ENCODE data around the gene TOX2.
A peak's percentile ranks its signal among the peaks of the same experiment; 100 is the strongest.

TOX2 gene, protein sequence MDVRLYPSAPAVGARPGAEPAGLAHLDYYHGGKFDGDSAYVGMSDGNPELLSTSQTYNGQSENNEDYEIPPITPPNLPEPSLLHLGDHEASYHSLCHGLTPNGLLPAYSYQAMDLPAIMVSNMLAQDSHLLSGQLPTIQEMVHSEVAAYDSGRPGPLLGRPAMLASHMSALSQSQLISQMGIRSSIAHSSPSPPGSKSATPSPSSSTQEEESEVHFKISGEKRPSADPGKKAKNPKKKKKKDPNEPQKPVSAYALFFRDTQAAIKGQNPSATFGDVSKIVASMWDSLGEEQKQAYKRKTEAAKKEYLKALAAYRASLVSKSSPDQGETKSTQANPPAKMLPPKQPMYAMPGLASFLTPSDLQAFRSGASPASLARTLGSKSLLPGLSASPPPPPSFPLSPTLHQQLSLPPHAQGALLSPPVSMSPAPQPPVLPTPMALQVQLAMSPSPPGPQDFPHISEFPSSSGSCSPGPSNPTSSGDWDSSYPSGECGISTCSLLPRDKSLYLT

DNA sequence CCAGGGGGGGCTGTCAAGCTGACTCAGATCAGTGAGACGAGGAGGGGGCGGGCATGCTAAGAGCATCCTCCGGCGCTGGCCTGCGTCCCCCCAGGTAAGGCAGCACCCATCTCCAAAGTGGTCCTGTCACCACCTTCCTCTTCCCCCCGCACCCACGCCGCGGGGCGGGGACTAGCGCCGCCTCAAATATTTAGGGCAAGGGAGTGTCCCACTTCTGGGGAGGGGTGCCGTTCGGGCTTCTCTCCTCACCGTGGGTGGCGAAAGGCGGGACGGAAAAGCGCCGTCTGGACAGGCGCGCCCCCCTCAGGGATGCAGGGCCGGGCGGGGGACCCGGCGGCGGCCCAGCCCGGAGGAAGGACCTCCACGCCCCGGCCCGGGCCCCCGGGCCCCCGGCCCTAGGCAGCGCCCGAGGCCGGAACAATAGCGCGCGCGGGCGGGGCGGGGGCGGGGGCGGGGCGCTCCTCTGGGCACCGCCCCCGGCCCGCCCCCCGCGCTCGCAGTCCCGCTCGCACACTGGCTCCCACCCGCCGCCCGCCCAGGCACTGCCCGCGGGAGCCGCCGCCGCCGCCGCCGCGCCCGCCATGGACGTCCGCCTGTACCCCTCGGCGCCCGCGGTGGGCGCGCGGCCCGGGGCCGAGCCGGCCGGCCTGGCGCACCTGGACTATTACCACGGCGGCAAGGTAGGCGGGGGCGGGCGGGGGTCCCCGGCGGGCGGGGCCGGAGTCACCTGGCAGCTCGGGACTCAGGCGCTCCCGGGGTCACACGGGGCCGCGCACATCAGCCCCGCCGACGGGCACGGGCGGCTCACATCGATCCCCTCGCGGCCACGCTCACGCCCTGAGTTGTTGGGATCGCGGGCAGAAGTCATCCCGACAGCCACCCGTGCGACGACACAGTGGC lies at the start of gene TOX2:
Gene TOX2 (plus strand): TSS at position 542 of the 900 bp plus-strand sequence. CDS start 40 bp downstream, at position 582.
- DNase-seq = peak in 5 of 6 experiments; percentile 28 to 58 (median 46)

DNA sequence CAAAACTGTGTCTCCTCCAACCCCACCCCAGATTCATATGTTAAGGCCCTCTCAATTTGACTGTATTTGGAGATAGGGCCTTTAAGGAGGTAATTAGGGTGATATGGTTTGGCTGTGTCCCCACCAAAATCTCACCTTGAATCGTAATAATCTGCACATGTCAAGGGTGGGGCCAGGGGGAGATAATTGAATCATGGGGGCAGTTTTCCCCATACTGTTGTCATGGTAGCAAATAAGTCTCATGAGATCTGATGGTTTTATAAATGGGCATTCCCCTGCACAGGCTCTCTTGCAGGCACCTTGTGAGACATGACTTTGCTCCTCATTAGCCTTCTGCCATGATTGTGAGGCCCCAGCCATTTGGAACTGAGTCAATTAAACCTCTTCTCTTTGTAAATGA lies 46.6 kb upstream of the TOX2 start:
- no peak for DNase-seq

DNA sequence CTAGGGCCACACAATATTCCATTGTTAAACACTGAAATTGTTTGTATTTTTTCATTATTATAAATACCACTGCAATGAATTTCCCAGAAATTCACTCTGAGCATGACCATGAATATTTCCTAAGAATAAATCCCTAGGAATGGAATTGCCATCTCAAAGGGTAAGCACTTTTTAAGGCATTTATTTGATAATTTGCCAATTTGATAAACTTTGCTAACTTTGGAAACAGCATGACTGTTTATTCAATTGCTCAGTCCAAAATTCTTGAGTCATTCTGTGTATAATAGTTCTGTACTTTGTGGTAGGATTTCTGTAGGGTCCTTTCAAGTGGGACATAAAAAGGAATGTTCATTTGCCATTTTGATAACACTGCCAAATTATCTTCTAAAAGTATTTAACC lies 44.2 kb upstream of the TOX2 start:
- DNase-seq = no peak

DNA sequence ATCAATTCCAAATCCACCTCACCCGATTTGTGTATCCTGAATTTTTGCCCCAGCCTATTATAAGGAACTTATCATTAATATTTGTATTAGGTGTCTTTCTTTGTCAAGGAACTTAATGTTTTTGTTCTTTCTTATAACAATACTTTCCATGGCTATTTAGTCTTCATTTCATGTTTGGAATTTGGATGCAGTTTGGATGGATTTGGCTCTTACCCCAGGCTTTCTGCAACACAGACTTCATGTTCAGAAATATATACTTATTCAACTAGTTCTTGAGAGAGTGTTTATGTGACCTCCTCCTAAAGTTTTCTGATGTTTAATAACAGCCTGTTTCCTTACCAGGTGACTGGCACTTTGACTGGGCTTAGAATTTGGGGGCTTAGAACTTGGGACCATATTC lies 35.9 kb upstream of the TOX2 start:
- DNase-seq = no peak

DNA sequence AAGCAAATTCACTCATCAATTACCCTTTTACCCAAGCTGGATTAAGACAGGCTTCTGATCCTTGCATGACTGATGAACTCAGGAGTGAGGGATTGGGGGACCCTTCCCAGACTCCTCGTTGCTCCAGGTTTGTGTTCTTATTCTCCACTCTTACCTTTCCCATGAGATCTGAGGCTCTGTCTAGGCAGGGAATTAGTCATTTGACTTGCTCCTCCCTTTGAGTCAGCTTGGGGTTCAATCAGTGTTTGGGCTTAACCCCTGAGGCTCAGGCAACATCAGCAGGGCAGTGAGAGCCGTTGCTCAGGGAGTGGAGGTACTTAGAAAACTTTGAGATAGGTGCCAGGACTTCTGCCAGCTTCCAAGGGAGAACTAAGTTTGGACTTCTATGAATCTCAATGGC lies 20.7 kb upstream of the TOX2 start:
- no peak for DNase-seq

DNA sequence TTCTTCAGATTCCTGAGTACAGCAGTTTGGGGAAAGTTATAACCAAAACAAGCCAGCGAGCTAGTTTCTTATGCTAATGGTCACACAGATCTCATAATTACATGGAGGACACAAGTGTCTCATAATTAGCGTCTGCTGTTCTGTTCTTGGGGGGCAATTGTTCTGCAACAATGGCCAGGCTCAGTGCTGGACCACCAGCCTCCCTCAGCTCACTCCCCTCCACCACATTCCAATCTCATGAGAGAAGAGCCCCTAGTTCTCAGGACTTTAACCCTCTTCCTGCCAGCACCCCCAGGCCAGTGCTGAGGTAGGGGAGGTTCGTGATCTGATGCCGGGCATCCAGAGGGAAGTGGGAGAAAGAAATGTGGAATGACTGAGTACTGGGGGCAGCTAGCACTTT lies 20.2 kb upstream of the TOX2 start:
- no peak for DNase-seq

DNA sequence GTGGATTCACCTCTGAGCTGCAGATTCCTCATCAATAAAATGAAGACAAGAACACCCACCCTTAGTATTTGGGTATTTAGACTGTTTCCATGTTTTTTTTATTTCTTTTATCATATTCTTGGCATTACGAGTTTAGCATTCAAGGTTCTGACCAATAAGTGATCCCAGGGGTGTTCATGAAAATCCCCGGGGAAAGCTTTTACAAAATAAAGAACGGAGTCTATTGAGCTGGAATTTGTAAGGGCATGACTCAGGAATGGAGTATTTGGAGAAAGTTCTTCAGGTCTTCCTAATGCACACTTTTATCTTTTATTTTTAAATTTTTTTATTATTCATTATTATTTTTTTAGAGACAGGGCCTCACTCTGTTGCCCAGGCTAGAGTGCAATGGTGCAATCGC lies 19.4 kb upstream of the TOX2 start:
- no peak for DNase-seq

DNA sequence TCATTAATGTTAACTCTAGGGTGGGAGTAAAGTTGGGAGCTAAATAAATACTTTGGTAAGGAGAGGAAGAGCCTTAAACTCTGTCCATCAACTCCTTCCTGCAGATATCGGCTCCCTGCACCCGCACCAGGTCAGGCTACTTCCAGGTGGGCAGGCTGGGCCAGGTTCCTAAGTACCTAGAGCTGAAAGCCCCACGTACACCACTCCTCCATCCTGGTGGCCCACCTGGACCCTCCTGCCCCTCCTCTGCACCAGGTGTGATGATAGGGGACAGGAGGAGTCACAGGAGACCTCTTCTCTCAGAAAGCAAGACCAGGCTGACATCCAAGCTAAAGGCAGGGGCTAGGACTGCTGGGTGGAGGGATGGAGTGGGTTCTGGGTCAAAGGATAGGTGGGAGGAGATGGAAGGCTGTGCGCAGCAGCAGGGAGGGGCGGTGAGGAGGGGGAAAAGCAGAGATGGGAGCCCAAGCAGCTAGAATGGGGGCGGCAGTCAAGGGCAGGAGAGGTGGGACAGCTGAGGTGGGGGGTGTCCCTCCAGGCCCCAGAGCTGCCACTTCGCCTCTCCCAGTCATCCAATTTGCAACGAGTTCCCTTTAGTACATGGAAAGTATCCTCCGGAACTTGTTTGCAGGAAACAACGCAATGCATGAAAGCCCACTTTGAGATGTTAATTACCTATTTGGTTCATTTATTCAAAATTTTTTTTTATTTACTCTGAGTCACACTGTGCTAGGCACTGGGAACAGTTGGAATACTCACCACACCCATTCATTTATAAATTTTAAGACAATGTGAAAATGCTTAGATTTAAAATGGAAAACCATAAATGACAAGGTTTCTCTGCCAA lies 15.2 kb upstream of the TOX2 start:
- DNase-seq = no peak

DNA sequence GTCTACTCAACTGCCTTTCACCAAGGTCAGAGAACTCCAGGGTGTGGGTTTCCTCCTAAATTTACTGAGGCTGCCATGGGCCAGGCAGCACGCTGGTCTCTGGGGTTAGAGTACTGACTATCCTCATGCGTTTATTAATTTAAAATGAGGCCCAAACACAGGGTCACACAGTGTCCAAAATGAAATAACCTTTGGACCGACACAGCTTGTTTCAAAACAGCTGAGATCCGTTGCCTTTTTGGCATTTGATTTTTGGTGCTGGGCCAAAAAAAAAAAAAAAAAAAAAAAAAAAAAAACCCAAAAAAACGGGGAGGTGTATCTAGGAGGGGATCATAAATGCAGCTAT lies 14.6 kb upstream of the TOX2 start:
- DNase-seq = no peak

DNA sequence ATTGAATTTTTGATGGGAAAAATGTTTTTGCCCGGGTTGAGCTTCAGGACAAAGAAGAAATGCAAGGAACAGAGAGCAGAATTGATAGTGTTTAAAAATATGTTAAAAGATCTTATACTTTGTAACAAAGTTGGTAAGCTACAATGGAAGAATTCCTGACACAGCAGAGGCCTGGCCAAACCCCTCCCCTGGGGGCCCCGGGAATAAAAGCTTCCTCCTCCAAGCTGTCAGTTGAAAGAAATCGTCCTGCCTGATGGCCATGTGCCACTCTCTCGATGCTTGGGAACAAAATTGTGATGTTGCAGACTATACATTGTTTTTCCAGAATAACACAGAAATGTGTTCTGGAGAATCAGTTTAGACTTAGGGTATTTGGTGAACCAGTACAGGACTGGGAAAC lies 14.2 kb upstream of the TOX2 start:
- no peak for DNase-seq

DNA sequence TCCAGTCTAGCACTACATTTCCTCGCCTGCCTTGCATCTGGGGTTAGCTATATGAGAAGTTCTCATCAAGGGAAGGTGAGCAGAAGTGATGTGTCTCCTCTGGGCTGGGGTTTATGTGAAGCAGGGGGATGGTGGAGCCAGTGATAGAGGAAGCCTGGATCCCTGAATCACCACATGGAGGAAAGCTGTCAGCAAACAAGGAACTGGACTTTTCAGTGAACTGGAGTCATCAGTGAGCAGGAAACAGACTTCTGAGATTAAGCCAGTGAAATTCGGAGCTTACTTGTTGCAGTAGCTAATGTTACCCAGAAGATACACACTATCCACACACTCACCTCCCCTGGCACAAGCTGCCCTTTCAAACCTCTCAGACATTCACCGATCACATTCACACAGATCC lies 13.4 kb upstream of the TOX2 start:
- DNase-seq = no peak

DNA sequence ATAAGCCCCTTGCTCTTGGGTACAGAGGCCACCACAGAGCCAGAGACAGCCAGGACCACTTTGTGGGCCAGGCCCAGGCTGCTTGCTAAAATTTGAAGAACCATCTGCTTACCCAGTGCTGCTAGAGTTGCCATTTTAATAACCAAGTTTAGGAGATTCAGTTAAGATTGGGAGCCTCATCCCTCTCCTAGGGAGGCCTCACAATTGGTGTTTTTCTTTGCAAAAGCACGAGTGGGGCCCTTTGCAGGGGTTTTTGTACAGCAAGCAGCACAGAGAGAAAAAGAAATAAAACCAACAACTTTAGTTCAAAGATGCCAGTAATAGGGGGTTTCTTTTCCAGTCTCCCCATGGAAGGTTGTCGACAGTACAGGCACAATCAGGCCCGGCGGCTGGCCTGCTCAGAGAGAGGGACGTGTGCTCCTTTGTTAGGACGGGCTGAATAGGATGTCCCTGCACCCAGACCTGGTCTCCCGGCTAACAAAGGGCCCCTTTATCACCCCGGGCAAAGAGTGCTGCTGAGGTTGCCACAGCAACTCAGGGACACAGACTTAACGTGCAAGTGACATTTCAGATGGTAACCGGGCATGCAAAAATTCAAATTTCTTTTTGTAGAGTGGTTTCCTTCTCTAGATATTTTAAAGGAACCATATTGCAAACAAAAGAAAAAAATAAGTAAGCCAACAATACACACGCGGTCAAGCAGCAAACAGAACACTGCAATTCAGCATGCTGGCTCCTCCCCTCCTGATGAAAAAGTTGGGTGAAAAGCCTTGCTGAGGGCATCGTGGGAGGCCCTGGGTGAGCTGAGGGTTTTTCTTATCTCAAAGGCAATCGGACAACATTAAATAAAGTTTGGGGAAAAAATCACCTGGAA lies 10.5 kb upstream of the TOX2 start:
- no peak for DNase-seq

DNA sequence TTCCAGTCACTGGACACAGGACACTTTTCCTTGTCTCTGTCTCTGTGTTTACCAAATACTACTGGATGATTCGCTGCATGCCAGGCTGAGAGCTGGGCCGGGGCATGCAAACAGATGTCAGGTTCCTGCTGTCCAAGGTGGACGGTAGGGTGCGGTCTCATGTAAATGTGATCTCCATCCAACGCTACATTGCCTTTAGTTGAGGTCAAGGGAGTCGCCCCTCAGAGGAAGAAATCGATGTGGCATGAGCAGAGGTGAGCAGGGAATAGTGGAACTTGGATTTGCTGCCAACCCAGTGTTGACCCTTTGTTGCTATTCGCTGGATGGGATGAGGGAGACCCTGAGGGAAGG lies 9.8 kb upstream of the TOX2 start:
- no peak for DNase-seq

DNA sequence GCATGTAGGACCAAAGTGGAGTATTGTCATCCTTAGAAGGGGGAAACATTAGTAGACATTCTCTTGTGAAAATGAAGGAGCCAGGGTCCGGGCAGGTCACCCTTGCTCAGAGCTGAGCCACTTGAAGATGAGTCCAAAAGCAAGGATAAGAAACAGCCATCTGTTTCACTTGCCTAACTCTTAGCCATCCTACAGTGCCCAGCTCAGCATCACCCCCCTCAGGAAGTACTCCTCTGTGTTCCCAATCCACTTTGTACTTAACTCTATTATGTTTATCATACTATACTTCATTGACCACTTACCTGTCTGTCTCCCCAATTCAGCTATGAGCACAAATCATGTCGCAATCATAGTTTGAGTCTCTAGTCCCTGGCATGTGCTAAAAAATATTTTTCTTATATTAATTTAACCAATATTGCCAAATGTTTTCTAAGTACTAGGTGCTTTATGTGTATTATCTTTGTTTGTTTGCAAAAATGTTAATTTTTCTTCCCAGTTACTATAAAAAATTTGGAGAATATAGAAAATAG lies 8.1 kb upstream of the TOX2 start:
- DNase-seq = no peak

DNA sequence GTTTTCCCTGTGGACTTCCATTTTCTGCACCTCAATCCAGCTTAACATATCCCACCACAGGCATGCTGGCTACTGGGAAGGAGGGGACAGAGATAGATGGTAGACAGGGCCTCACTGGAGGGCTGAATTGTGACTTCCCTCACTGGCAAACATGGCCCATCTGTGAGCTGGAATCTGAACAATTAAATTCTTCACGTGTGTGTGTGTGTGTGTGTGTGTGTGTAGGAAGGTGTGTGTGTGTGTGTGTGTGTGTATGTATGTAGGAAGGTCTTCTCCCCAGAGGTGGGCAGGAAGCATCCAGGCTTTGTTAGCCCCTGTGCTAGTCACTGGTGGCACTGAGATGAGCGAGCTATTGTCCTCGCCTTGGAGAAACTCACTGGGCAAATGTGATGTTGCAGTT lies 5.4 kb upstream of the TOX2 start:
- no peak for DNase-seq

DNA sequence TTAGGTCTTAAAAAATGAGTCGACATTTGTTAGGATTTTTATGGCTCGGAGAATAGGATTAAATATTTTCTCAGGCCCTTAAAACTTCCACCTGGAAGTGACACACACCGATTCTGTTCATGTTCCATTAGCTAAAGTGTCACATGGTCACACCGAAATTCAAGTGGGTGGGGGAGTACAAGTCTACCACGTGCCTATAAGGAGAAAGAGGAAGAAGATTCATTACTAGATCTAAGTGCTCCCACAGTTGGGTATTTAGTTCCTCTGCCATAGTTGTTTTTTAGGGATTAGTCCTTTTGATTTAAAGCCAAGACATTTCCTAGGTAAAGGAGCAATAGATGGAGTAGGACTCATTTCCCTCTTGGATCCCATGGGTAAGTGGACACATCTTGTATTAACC lies 4.9 kb upstream of the TOX2 start:
- no peak for DNase-seq

DNA sequence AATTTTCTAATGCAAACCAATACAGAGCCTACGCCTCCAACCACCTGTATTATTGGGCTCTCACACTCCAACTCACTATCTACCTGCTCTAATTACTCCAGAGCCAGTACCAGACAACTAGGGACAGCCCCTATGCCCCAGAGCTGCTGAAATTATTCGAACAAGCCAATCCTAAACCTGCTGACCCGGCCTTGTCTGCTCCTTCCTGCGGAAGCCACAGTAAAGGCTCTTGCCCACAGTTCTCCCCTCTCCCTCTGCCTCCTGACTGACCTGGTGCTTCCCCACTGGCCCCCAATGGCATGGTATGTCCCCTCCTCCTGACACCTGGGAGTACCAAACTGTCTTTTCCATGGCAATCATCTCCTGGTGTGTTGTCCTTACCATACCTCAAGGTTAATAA lies 4.1 kb upstream of the TOX2 start:
- DNase-seq = no peak

DNA sequence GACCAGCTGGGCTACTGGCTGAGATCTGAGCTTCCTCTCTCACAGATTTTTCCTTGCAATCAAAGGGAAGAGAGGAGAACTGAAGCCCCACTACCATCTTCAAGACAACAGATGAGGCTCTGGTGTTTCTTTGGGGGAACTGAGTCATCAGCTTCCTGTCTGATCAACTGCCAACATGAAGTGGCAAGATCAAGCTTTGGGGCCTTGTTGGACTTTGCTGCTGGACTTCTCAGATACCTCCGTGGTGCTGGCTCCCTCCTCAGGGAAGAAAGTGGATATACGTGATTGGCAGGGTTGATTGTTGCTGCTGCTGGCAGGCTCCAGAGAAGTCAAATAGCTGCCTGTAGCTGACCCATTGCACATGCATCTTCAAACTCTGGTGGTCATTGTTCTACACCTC lies 3.6 kb upstream of the TOX2 start:
- DNase-seq = no peak

DNA sequence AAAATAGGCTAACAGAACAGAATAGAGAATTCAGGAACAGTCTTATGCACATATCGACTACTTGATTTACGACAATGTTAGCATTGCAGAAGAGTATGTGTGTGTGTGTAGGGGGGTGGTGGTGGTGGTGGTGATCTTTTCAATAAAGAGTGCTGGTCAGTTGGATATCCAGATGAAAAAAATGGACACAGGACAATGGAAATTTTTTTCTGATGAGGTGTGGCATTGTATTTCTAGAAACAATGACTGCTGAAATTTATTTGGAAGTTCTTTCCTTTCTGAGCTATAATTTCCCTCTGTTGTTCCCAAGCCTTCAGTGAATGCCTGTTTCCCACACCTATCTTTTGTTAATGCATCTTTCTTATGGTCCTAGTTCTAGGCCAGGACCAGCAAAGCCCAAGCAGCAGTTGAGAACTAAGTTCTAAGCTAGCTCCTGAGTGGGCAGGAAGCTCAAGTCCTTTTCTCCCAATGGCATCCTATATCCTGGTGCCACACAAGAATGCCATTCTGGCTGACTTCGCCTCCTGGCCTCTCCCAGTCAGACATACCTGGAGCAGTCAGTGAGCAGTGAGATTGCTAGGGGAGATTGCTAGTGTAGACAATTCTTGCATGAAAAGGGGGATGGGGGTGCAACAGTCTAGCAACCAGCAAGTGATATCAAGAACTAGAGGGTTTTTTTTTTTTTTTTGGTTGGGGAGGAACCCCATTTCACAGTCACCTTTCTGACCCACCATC lies 1.2 kb upstream of the TOX2 start:
- no peak for DNase-seq

DNA sequence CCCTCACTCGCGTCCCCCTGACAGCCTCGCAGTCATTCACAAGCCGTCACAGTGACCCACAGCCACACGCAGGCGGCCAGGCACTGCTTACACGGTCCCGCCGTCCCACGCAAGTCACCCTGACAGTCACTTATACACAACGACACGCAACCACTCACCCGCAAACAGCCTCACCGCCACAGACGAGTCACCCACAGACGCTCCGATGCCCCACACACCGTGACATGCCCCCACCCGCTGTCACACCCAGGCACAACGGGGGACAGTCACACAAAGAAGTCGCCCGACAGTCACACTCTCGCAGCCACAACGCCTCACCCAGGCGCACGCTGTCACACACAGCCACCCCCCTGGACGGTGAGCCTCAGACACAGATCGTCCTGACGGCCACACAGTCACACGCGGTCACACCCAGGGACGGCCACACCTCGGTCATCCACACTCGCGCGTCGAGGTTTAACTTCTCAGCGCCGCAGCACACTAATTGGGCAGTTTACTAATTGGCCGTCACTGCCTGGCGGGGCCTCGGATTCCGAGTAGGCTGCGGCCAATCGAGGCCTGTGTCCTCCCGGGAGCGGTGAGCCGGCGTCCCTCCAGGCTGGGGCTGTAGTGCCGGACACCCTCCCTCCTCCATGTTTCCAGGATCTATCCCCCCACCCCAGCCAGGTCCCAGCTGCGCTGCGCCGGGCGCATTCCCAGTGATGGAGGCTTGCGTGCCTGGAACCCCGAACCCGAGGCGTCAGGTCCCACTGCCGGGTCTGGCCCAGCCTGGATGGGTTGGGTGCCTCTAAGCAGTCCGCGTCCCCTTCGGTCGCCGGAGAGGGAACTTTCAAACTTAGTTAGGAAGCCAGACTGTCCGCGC lies 790 bp downstream of the TOX2 start:
- peak in 4 of 6 experiments; percentile 6 to 53 (median 34) for DNase-seq

Measured in stimulated activated naive CD4-positive, alpha-beta T cell (primary cell).